Left lung (tissue), 10 donors: Measurements from ENCODE around the gene LRRC75A. TPM values are rescaled to one million over a fixed set of nuclear protein-coding genes. Genes with fewer than 3 reads are reported as not detected.
A peak's percentile ranks its signal among the peaks of the same experiment; 100 is the strongest.

ENCODE experiments used
- ATAC-seq: fragments of 200-7000 bp; cut with Tn5 transposase; one replicate; pipeline ENCODE4 v1.9.1; 2020; ENCODE audit warnings: moderate library complexity
- DNase-seq, 4 donors: peaks; one replicate each; pipeline ENCODE4 v3.0.0-alpha.2; 2013 to 2020
- H3K27ac ChIP-seq, 2 donors: fragments of 200-600 bp; sonication (generic) in 1 of 2; one replicate each; pipeline versions ENCODE4 v1.5.0 to v1.8.0; 2020 to 2021
- H3K27me3 ChIP-seq, 2 donors: fragments of 200-600 bp; sonication (generic) in 1 of 2; one replicate each; pipeline versions ENCODE4 v1.5.0 to v1.8.0; 2020 to 2021
- H3K36me3 ChIP-seq, 2 donors: fragments of 200-600 bp; sonication (generic) in 1 of 2; one replicate each; pipeline versions ENCODE4 v1.5.0 to v1.8.0; 2020 to 2021
- H3K4me1 ChIP-seq, 2 donors: fragments of 200-600 bp; one replicate each; pipeline ENCODE4 v1.8.0; 2021
- H3K4me3 ChIP-seq, 2 donors: fragments of 200-600 bp; sonication (generic) in 1 of 2; one replicate each; pipeline versions ENCODE4 v1.5.0 to v1.8.0; 2020 to 2021; ENCODE audit warnings: mild to moderate bottlenecking in 1 of 2
- H3K9me3 ChIP-seq, 2 donors: fragments of 200-600 bp; sonication (generic) in 1 of 2; one replicate each; pipeline versions ENCODE4 v1.5.0 to v1.8.0; 2020 to 2021
- CTCF ChIP-seq, 2 donors: fragments of 200-600 bp; sonication (generic) in 1 of 2; IDR thresholded peaks; one replicate each; pipeline versions ENCODE4 v1.5.0 to v1.8.0; 2021; ENCODE audit warnings: antibody characterized with exemption in 2 of 2
- intact Hi-C, 2 donors: fragments of 100-400 bp; cut with DNase I; formaldehyde crosslinking; loops; one replicate each; pipeline versions ENCODE4 v1.11.2 to v1.14.2; 2022
- polyA plus RNA-seq, 6 donors: library from polyadenylated mRNA; unstranded; fragments of 120-200 nt; gene quantifications; one replicate each; pipeline ENCODE4 v1.2.1, GENCODE V29; 2013; ENCODE audit not compliant: insufficient read length in 6 of 6
- total RNA-seq, 2 donors: library from RNA; stranded (reverse); fragmentation: NEBNext Ultra II Directional; extraction: Animal tissue kit (Norgen Biotek cat#: 25700); gene quantifications; one replicate each; pipeline ENCODE4 v1.2.1, GENCODE V29; 2021
- donor health status: DM: no; HTN: yes; CAD: no.
- donor health status: DM: no; HTN: no; CAD: no.

The LRRC75A gene
- total and polyA plus RNA-seq, 8 donors: 2.9 to 7.1 (median 5.7) TPM

- Histone ChIP-seq H3K36me3 (peaks cover 0 to 100% of the 10 kb centered on the region in 2 donors), H3K9me3 (no peaks in the 10 kb centered on the region), H3K27ac (no peak overlapping the region), H3K27me3 (no peaks in the 10 kb centered on the region), H3K4me1 (peaks cover 11 to 20% of the 10 kb centered on the region in 2 donors), H3K4me3 (no peak overlapping the region)
- intact Hi-C loops: no loop called here
- TF ChIP-seq CTCF (IDR thresholded peaks at IDR 0.05): no peak
- ATAC-seq (no peak), DNase-seq (no peak)
These were observed 68.6 kb downstream of the LRRC75A start for GRCh38 chr17:16423226-16423872.

GRCh38 chr17:16422416-16422815 lies 69.6 kb downstream of the LRRC75A start:
- H3K36me3 ChIP-seq: peaks cover 0 to 100% of the 10 kb centered on the region in 2 donors
- H3K4me3 ChIP-seq: no peak overlapping the region

GRCh38 chr17:16419929-16420271 lies 72.1 kb downstream of the LRRC75A start:
- Histone ChIP-seq H3K4me3 (no peak overlapping the region), H3K9me3 (no peaks in the 10 kb centered on the region), H3K27me3 (no peaks in the 10 kb centered on the region), H3K27ac (peak overlapping the region; percentile 70 to 93), H3K36me3 (peaks cover 0 to 77% of the 10 kb centered on the region in 2 donors), H3K4me1 (peaks cover 22 to 44% of the 10 kb centered on the region in 2 donors)
- DNase-seq (no peak), ATAC-seq (peak; percentile 7)
- TF ChIP-seq CTCF (IDR thresholded peaks at IDR 0.05): no peak
- intact Hi-C loops: no loop called here

More at GRCh38 chr17:16422416-16422815, 69.6 kb downstream of the LRRC75A start:
- intact Hi-C loops: no loop called here
- Histone ChIP-seq H3K4me1 (peaks cover 19 to 30% of the 10 kb centered on the region in 2 donors), H3K9me3 (no peaks in the 10 kb centered on the region), H3K27me3 (no peaks in the 10 kb centered on the region), H3K27ac (no peak overlapping the region)
- no peak for ATAC-seq
- no peak for DNase-seq
- TF ChIP-seq CTCF (IDR thresholded peaks at IDR 0.05): no peak

GRCh38 chr17:16419074-16419928 lies 72.7 kb downstream of the LRRC75A start:
- Histone ChIP-seq H3K9me3 (no peaks in the 10 kb centered on the region), H3K27me3 (no peaks in the 10 kb centered on the region), H3K4me3 (no peak overlapping the region), H3K4me1 (peaks cover 22 to 44% of the 10 kb centered on the region in 2 donors), H3K36me3 (peaks cover 0 to 71% of the 10 kb centered on the region in 2 donors), H3K27ac (peak overlapping the region; percentile 70 to 93)
- no peak for DNase-seq
- TF ChIP-seq CTCF (IDR thresholded peaks at IDR 0.05): no peak
- peak; percentile 42 for ATAC-seq
- intact Hi-C loops: no loop called here

GRCh38 chr17:16418685-16419068 lies 73.3 kb downstream of the LRRC75A start:
- intact Hi-C loops: no loop called here
- Histone ChIP-seq H3K36me3 (peaks cover 0 to 65% of the 10 kb centered on the region in 2 donors), H3K9me3 (no peaks in the 10 kb centered on the region), H3K27ac (peak overlapping the region; percentile 70 to 93), H3K27me3 (no peaks in the 10 kb centered on the region), H3K4me3 (no peak overlapping the region), H3K4me1 (peaks cover 22 to 44% of the 10 kb centered on the region in 2 donors)
- ATAC-seq: no peak
- no peak for DNase-seq
- TF ChIP-seq CTCF (IDR thresholded peaks at IDR 0.05): no peak
